K562 (cell line): ENCODE measurements around the gene CLUH.

Experiments used
- CTCF ChIP-seq, 3 experiments: IDR thresholded peaks in 2 of 3; conservative IDR thresholded peaks in 1 of 3; 2 replicates each; pipeline ENCODE4 v1.5.1; 2011 to 2012; ENCODE audit warnings: low read length in 3 of 3, mild to moderate bottlenecking in 3 of 3, control low read depth in 2 of 3, improper control_type of control experiment in 1 of 3, inconsistent platforms in 1 of 3, low read depth in 1 of 3, mixed read lengths in 1 of 3, moderate library complexity in 1 of 3; ENCODE audit not compliant: insufficient read depth in 2 of 3
- ESRRB ChIP-seq: fragments of 250-450 bp; sonication (Bioruptor Pico); IDR thresholded peaks from 2 replicates; pipeline ENCODE4 v1.5.0; 2020; ENCODE audit warnings: mild to moderate bottlenecking, moderate library complexity, borderline replicate concordance
- MAFF ChIP-seq: IDR thresholded peaks from 2 replicates; pipeline ENCODE4 v1.6.1; 2012; ENCODE audit warnings: low read length, improper control_type of control experiment
- NFRKB ChIP-seq: fragments of 450-650 bp; IDR thresholded peaks from 2 replicates; pipeline ENCODE4 v1.6.1; 2016; ENCODE audit warnings: low read depth
- NFYB ChIP-seq: IDR thresholded peaks from 2 replicates; pipeline ENCODE4 v1.6.1; 2011; ENCODE audit warnings: mild to moderate bottlenecking, moderate library complexity; ENCODE audit not compliant: insufficient read length; ENCODE audit errors: extremely low read depth
- PHF8 ChIP-seq: fragments of 200-600 bp; sonication (generic); IDR thresholded peaks from 2 replicates; pipeline ENCODE4 v1.6.1; 2012; ENCODE audit warnings: mixed run types, mild to moderate bottlenecking, inconsistent platforms, low read length, moderate library complexity, borderline replicate concordance
- PTTG1 ChIP-seq: fragments of 450-650 bp; IDR thresholded peaks from 2 replicates; pipeline ENCODE4 v1.6.1; 2016; ENCODE audit warnings: low read depth, mild to moderate bottlenecking, missing genetic modification characterization, missing compliant biosample characterization
- TEAD1 ChIP-seq, 2 experiments: fragments of 450-650 bp in 1 of 2; sonication (generic) in 1 of 2; formaldehyde crosslinking; IDR thresholded peaks; 2 replicates each; pipeline versions ENCODE4 v1.4.0 to v1.8.0; 2020 to 2022; ENCODE audit warnings: mild to moderate bottlenecking in 2 of 2, missing genetic modification reagents in 1 of 2
- XRCC5 ChIP-seq: fragments of 200-400 bp; formaldehyde crosslinking; IDR thresholded peaks from 2 replicates; pipeline ENCODE4 v1.6.1; 2017; ENCODE audit warnings: low read depth, mild to moderate bottlenecking, low read length
- TF ChIP-seq, protein P1 (sequence below): fragments of 200-800 bp; sonication (Bioruptor generic); IDR thresholded peaks from 2 replicates; pipeline ENCODE4 v1.6.1; 2017; ENCODE audit warnings: missing genetic modification characterization, missing compliant biosample characterization
- TF ChIP-seq, protein P2 (sequence below): fragments of 250-450 bp; sonication (Bioruptor Pico); IDR thresholded peaks from 2 replicates; pipeline ENCODE4 v1.8.0; 2022; ENCODE audit warnings: moderate library complexity, mild to moderate bottlenecking, inconsistent platforms
- TF ChIP-seq, protein P3 (sequence below): conservative IDR thresholded peaks from 2 replicates; pipeline ENCODE4 v1.6.1; 2011; ENCODE audit warnings: low read depth, mild to moderate bottlenecking, low read length; ENCODE audit not compliant: control insufficient read depth

- TF ChIP-seq, protein P1, sequence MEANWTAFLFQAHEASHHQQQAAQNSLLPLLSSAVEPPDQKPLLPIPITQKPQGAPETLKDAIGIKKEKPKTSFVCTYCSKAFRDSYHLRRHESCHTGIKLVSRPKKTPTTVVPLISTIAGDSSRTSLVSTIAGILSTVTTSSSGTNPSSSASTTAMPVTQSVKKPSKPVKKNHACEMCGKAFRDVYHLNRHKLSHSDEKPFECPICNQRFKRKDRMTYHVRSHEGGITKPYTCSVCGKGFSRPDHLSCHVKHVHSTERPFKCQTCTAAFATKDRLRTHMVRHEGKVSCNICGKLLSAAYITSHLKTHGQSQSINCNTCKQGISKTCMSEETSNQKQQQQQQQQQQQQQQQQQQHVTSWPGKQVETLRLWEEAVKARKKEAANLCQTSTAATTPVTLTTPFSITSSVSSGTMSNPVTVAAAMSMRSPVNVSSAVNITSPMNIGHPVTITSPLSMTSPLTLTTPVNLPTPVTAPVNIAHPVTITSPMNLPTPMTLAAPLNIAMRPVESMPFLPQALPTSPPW (CRISPR knock-in tag) = no peak
- TF ChIP-seq PTTG1 = no peak
- no peak for TF ChIP-seq NFRKB
- TF ChIP-seq MAFF = no peak
- no peak for TF ChIP-seq NFYB
- TF ChIP-seq TEAD1 (CRISPR knock-in tag; IDR thresholded peaks at IDR 0.05) = no peak
- TF ChIP-seq, protein P2, sequence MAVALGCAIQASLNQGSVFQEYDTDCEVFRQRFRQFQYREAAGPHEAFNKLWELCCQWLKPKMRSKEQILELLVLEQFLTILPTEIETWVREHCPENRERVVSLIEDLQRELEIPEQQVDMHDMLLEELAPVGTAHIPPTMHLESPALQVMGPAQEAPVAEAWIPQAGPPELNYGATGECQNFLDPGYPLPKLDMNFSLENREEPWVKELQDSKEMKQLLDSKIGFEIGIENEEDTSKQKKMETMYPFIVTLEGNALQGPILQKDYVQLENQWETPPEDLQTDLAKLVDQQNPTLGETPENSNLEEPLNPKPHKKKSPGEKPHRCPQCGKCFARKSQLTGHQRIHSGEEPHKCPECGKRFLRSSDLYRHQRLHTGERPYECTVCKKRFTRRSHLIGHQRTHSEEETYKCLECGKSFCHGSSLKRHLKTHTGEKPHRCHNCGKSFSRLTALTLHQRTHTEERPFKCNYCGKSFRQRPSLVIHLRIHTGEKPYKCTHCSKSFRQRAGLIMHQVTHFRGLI (CRISPR knock-in tag) = no peak
- no peak for TF ChIP-seq CTCF (IDR thresholded peaks at IDR 0.05 in 2 of 3, conservative IDR thresholded peaks at IDR 0.05 in 1 of 3; ENCODE audit: insufficient read depth in 2 of 3, low read depth in 1 of 3, low read length in 3 of 3)
- TF ChIP-seq, protein P3, sequence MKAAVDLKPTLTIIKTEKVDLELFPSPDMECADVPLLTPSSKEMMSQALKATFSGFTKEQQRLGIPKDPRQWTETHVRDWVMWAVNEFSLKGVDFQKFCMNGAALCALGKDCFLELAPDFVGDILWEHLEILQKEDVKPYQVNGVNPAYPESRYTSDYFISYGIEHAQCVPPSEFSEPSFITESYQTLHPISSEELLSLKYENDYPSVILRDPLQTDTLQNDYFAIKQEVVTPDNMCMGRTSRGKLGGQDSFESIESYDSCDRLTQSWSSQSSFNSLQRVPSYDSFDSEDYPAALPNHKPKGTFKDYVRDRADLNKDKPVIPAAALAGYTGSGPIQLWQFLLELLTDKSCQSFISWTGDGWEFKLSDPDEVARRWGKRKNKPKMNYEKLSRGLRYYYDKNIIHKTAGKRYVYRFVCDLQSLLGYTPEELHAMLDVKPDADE = no peak
- TF ChIP-seq XRCC5 = no peak
- no peak for TF ChIP-seq ESRRB
- no peak for TF ChIP-seq PHF8
Observed at GRCh38 chr17:2703606-2704005, 8.0 kb downstream of the CLUH start.
